HL-60 (cell line): ENCODE results near the gene BABAM2.

ENCODE experiments used
- GABPA ChIP-seq: IDR thresholded peaks from 2 replicates; pipeline ENCODE4 v1.6.1; 2012; ENCODE audit warnings: low read depth
- POLR2AphosphoS5 ChIP-seq: IDR thresholded peaks from 2 replicates; pipeline ENCODE4 v1.6.1; 2012; ENCODE audit warnings: low read depth
- TF ChIP-seq, protein P1 (sequence below): IDR thresholded peaks from 2 replicates; pipeline ENCODE4 v1.6.1; 2012; ENCODE audit warnings: low read depth; ENCODE audit not compliant: insufficient replicate concordance
- TF ChIP-seq, protein P2 (sequence below): IDR thresholded peaks from one replicate; pipeline ENCODE4 v1.5.1; 2011; ENCODE audit warnings: low read length, control low read depth, inconsistent platforms; ENCODE audit not compliant: insufficient read depth

DNA sequence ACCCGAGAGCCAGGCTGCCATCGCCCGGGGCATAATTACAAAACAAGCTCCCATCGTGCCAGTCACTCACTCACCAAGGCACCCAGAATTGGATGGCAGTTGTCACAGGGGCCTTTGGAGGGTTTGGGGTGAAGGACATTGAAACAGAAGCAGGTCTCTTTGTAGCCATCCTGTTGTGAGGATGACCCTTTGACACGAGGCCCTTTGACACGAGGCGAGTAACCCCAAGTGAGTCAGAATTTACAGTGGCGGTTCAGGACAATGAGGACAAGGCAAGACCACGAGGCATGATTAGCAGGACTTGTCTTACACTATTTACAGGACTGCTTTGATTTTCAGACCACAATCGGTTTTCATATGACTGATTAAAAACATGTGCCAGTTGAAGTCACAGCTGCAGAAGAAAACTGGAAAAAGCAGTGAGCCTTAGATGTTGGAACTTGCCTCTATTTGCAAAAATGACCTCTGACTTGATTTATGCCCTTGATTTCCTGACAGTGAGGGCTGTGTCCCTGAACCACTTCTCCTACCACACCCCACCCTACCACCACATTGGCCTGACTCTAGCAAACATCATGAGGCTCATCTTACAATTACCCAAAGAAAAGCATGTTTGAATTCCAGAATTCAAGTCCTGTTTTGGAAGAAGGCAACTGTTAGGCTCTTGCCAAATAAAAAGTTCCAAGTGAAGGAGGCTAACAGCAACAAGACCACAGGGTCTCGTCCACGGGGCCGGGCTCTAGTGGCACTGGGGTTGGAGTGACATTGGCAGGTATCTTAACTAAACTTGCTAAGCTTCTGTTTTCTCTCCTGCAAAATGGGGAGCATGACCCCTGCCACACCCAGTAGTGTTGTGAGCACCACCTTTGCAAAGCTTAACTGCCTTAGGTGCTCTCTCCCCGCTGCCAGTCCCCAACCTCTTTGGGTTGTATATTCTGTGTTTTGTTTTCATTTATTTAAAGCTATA is 437.7 kb downstream of the BABAM2 start:
- TF ChIP-seq POLR2AphosphoS5 = no peak
- TF ChIP-seq, protein P1, sequence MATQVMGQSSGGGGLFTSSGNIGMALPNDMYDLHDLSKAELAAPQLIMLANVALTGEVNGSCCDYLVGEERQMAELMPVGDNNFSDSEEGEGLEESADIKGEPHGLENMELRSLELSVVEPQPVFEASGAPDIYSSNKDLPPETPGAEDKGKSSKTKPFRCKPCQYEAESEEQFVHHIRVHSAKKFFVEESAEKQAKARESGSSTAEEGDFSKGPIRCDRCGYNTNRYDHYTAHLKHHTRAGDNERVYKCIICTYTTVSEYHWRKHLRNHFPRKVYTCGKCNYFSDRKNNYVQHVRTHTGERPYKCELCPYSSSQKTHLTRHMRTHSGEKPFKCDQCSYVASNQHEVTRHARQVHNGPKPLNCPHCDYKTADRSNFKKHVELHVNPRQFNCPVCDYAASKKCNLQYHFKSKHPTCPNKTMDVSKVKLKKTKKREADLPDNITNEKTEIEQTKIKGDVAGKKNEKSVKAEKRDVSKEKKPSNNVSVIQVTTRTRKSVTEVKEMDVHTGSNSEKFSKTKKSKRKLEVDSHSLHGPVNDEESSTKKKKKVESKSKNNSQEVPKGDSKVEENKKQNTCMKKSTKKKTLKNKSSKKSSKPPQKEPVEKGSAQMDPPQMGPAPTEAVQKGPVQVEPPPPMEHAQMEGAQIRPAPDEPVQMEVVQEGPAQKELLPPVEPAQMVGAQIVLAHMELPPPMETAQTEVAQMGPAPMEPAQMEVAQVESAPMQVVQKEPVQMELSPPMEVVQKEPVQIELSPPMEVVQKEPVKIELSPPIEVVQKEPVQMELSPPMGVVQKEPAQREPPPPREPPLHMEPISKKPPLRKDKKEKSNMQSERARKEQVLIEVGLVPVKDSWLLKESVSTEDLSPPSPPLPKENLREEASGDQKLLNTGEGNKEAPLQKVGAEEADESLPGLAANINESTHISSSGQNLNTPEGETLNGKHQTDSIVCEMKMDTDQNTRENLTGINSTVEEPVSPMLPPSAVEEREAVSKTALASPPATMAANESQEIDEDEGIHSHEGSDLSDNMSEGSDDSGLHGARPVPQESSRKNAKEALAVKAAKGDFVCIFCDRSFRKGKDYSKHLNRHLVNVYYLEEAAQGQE = no peak
- TF ChIP-seq, protein P2, sequence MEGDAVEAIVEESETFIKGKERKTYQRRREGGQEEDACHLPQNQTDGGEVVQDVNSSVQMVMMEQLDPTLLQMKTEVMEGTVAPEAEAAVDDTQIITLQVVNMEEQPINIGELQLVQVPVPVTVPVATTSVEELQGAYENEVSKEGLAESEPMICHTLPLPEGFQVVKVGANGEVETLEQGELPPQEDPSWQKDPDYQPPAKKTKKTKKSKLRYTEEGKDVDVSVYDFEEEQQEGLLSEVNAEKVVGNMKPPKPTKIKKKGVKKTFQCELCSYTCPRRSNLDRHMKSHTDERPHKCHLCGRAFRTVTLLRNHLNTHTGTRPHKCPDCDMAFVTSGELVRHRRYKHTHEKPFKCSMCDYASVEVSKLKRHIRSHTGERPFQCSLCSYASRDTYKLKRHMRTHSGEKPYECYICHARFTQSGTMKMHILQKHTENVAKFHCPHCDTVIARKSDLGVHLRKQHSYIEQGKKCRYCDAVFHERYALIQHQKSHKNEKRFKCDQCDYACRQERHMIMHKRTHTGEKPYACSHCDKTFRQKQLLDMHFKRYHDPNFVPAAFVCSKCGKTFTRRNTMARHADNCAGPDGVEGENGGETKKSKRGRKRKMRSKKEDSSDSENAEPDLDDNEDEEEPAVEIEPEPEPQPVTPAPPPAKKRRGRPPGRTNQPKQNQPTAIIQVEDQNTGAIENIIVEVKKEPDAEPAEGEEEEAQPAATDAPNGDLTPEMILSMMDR = no peak
- TF ChIP-seq GABPA = no peak
